Keratinocyte (primary cell): ENCODE results near the gene IGFL1. TPM values are rescaled to one million over a fixed set of nuclear protein-coding genes. Genes with fewer than 3 reads are reported as not detected.
A peak's percentile ranks its signal among the peaks of the same experiment; 100 is the strongest.
"Not testable (repeated sequence)": the region's sequence is repeated elsewhere in the genome, so short reads cannot be mapped to it uniquely, and the experiment has no call there.

Experiments
- DNase-seq: peaks from one replicate; pipeline ENCODE4 v3.0.0-alpha.2; 2011; ENCODE audit warnings: low read depth, missing footprints, low spot score
- FAIRE-seq: peaks from 2 replicates; lab custom pipeline; 2011; peaks lifted over from hg19 to GRCh38; lab: Jason Lieb, UNC
- H2AFZ ChIP-seq: 2 replicates; pipeline ENCODE4 v1.6.0; 2012; ENCODE audit warnings: low read length, control low read depth, inconsistent platforms; ENCODE audit not compliant: control insufficient read depth
- H3K27ac ChIP-seq: 2 replicates; pipeline ENCODE4 v1.5.1; 2011; ENCODE audit warnings: low read length; ENCODE audit not compliant: control insufficient read depth, insufficient read depth
- H3K27me3 ChIP-seq: 3 replicates; pipeline ENCODE4 v1.6.0; 2011; ENCODE audit warnings: low read length; ENCODE audit not compliant: control insufficient read depth, insufficient read depth; ENCODE audit errors: extremely low read depth
- H3K36me3 ChIP-seq, 2 experiments: 2 replicates in 1 of 2; 3 replicates in 1 of 2; pipeline ENCODE4 v1.5.1; 2011; ENCODE audit warnings: low read length in 2 of 2, mild to moderate bottlenecking in 1 of 2; ENCODE audit not compliant: control insufficient read depth in 2 of 2, insufficient read depth in 2 of 2; ENCODE audit errors: extremely low read depth in 1 of 2
- H3K4me1 ChIP-seq: 3 replicates; pipeline ENCODE4 v1.5.1; 2011; ENCODE audit warnings: low read length; ENCODE audit not compliant: control insufficient read depth, insufficient read depth; ENCODE audit errors: extremely low read depth
- H3K4me2 ChIP-seq: 3 replicates; pipeline ENCODE4 v1.6.0; 2011; ENCODE audit warnings: low read depth, low read length; ENCODE audit not compliant: control insufficient read depth, insufficient read depth; ENCODE audit errors: extremely low read depth
- H3K4me3 ChIP-seq, 3 experiments: fragments of 200-600 bp in 1 of 3; sonication (generic) in 1 of 3; 2 replicates in 2 of 3; 3 replicates in 1 of 3; pipeline ENCODE4 v1.5.1; 2011 to 2016; ENCODE audit warnings: low read length in 3 of 3, mild to moderate bottlenecking in 3 of 3, control low read depth in 2 of 3, inconsistent platforms in 1 of 3, low read depth in 1 of 3, mixed read lengths in 1 of 3, mixed run types in 1 of 3, moderate library complexity in 1 of 3; ENCODE audit not compliant: control insufficient read depth in 2 of 3, insufficient read depth in 2 of 3; ENCODE audit errors: extremely low read depth in 1 of 3
- H3K79me2 ChIP-seq: 2 replicates; pipeline ENCODE4 v1.6.0; 2012; ENCODE audit warnings: low read length; ENCODE audit not compliant: control insufficient read depth, insufficient read depth
- H3K9ac ChIP-seq: 3 replicates; pipeline ENCODE4 v1.6.0; 2011; ENCODE audit warnings: low read length; ENCODE audit not compliant: control insufficient read depth, insufficient read depth; ENCODE audit errors: extremely low read depth
- H3K9me1 ChIP-seq: 3 replicates; pipeline ENCODE4 v1.6.0; 2011; ENCODE audit warnings: low read length; ENCODE audit not compliant: control insufficient read depth, insufficient read depth; ENCODE audit errors: extremely low read depth
- H3K9me3 ChIP-seq: 2 replicates; pipeline ENCODE4 v1.5.1; 2012; ENCODE audit warnings: low read depth, low read length; ENCODE audit not compliant: control insufficient read depth
- H4K20me1 ChIP-seq: 3 replicates; pipeline ENCODE4 v1.6.0; 2011; ENCODE audit warnings: low read length; ENCODE audit not compliant: control insufficient read depth, insufficient read depth; ENCODE audit errors: extremely low read depth
- EZH2 ChIP-seq: IDR thresholded peaks from one replicate; pipeline ENCODE4 v1.6.1; 2012; ENCODE audit warnings: inconsistent platforms, mild to moderate bottlenecking, low read length, moderate library complexity
- dilution Hi-C: fragments of 300-500 bp; cut with MboI; formaldehyde crosslinking; loops from one replicate; pipeline ENCODE4 v1.7.0; 2020; ENCODE audit warnings: low sequenced_read_pairs; ENCODE audit not compliant: extremely low pct_ligation_motif_present
- polyA plus RNA-seq, 5 experiments: library from polyadenylated mRNA; depleted of rRNA in 3 of 5; stranded (reverse) in 3 of 5; stranded (forward) in 1 of 5; unstranded in 1 of 5; fragments of >200 nt; gene quantifications; 1 replicate in 1 of 5; 2 replicates in 3 of 5; 3 replicates in 1 of 5; pipeline versions ENCODE4 v1.2.1 to v1.2.3, GENCODE V29; 2011 to 2012; ENCODE audit warnings: missing spikeins in 2 of 5, low read depth in 1 of 5, low replicate concordance in 1 of 5
- TF ChIP-seq, protein P1 (sequence below), 3 experiments: IDR thresholded peaks in 1 of 3; conservative IDR thresholded peaks in 1 of 3; optimal IDR thresholded peaks in 1 of 3; 2 replicates in 2 of 3; 3 replicates in 1 of 3; pipeline versions ENCODE3 to v1.5.1; 2011; ENCODE audit warnings: low read length in 3 of 3, mild to moderate bottlenecking in 3 of 3, moderate library complexity in 2 of 3, control low read depth in 1 of 3, inconsistent platforms in 1 of 3; ENCODE audit not compliant: insufficient read depth in 2 of 3; ENCODE audit errors: extremely low read depth in 1 of 3

IGFL1 gene
- polyA plus RNA-seq, 1 donor (not counting 4 experiments of a cell fraction or from before 2014, with no cell fraction given): 21.3 TPM

DNA sequence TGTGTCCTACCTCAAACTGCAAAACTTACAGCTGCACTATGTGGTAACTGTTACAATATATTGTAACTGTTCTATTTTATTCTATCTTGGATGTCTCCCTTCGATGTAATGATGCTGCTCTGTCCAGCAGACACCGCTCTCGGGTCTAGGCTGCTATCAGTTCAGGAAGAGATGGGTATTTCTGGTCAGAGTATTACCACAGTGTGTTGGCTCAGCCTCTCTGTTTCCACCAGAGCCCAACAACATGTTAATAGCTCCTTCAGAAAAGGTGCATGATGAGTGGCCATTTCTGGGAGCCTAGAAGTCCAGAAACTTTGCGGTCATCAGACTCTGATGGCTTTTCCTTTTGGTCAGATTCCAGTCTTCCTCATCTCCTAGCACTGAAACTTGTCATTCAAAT is 35.9 kb upstream of the IGFL1 start:
- Histone ChIP-seq H4K20me1 (no peaks in the 10 kb centered on the region), H2AFZ (no peak overlapping the region), H3K9ac (no peak overlapping the region), H3K9me3 (no peaks in the 10 kb centered on the region), H3K4me1 (peaks cover 34% of the 10 kb centered on the region), H3K27ac (no peak overlapping the region), H3K4me2 (no peak overlapping the region), H3K9me1 (no peaks in the 10 kb centered on the region), H3K4me3 (no peak overlapping the region), H3K79me2 (no peaks in the 10 kb centered on the region), H3K36me3 (no peaks in the 10 kb centered on the region), H3K27me3 (no peaks in the 10 kb centered on the region)
- FAIRE-seq (no peak), DNase-seq (no peak)
- no peak for TF ChIP-seq EZH2
- TF ChIP-seq, protein P1, sequence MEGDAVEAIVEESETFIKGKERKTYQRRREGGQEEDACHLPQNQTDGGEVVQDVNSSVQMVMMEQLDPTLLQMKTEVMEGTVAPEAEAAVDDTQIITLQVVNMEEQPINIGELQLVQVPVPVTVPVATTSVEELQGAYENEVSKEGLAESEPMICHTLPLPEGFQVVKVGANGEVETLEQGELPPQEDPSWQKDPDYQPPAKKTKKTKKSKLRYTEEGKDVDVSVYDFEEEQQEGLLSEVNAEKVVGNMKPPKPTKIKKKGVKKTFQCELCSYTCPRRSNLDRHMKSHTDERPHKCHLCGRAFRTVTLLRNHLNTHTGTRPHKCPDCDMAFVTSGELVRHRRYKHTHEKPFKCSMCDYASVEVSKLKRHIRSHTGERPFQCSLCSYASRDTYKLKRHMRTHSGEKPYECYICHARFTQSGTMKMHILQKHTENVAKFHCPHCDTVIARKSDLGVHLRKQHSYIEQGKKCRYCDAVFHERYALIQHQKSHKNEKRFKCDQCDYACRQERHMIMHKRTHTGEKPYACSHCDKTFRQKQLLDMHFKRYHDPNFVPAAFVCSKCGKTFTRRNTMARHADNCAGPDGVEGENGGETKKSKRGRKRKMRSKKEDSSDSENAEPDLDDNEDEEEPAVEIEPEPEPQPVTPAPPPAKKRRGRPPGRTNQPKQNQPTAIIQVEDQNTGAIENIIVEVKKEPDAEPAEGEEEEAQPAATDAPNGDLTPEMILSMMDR (optimal IDR thresholded peaks at IDR 0.05 in 1 of 3, IDR thresholded peaks at IDR 0.05 in 1 of 3, conservative IDR thresholded peaks at IDR 0.05 in 1 of 3; ENCODE audit: extremely low read depth in 1 of 3, insufficient read depth in 2 of 3, low read length in 3 of 3): no peak
- dilution Hi-C loops: no loop called here

DNA sequence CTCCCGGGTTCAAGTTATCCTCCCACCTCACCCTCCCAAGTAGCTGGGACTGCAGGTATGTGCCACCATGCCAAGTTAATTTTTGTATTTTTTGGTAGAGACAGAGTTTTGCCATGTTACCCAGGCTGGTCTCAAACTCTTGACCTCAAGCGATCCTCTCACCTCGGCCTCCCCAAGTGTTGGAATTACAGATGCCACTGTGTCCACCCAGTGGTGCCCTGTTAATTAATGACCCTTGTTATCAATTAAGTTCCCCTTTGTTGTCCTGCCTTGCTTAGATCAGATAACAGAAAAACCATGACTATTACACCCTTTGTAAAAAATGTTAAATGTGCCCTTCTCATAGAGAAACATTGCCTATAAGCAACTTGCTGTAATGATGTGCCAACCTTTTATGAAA is 34.4 kb upstream of the IGFL1 start:
- Histone ChIP-seq H3K9me1 (no peaks in the 10 kb centered on the region), H3K4me3 (no peak overlapping the region), H3K4me1 (peaks cover 40% of the 10 kb centered on the region), H3K27me3 (no peaks in the 10 kb centered on the region), H3K27ac (no peak overlapping the region), H3K9ac (no peak overlapping the region), H3K4me2 (no peak overlapping the region), H3K9me3 (no peaks in the 10 kb centered on the region), H2AFZ (no peak overlapping the region), H3K79me2 (no peaks in the 10 kb centered on the region), H4K20me1 (no peaks in the 10 kb centered on the region), H3K36me3 (no peaks in the 10 kb centered on the region)
- no peak for TF ChIP-seq EZH2
- TF ChIP-seq, protein P1 (optimal IDR thresholded peaks at IDR 0.05 in 1 of 3, IDR thresholded peaks at IDR 0.05 in 1 of 3, conservative IDR thresholded peaks at IDR 0.05 in 1 of 3; ENCODE audit: extremely low read depth in 1 of 3, insufficient read depth in 2 of 3, low read length in 3 of 3): no peak
- DNase-seq: no peak
- no peak for FAIRE-seq
- dilution Hi-C loops: no loop called here

DNA sequence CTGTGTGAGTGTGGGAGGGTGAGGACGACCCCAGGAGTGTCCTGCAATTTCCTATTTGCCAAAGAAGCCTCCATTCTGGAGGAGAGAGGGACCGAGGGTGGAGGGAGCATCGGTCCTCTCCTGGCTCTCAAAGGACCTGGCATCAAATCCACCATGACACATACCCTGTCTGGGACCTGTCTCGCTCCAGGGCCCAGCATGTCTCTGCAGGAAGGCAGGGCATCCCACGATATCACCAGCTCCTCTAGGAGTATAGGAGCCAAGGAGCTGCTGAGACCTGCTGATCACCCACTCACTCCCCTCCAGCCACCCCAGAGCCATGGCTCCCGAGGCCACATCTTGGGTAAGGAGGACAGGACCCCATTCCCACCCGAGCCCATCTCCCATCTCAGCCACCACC is 33.6 kb upstream of the IGFL1 start:
- H3K9ac ChIP-seq, H3K36me3 ChIP-seq, DNase-seq, H3K27ac ChIP-seq, H3K79me2 ChIP-seq, H3K4me3 ChIP-seq, H4K20me1 ChIP-seq, dilution Hi-C loops, H3K4me2 ChIP-seq, H2AFZ ChIP-seq, H3K9me3 ChIP-seq, H3K27me3 ChIP-seq, H3K9me1 ChIP-seq: not testable (repeated sequence)
- peaks cover 41% of the 10 kb centered on the region for H3K4me1 ChIP-seq
- peak; percentile 97 for FAIRE-seq
